ENCODE results near the gene FBXO36.

GRCh38 chr2:229971298-229971790, 49.0 kb downstream of the FBXO36 start:
- TF ChIP-seq CTCF (IDR thresholded peaks at IDR 0.05; ENCODE audit: low read depth, low read length), result no peak
- no peak for TF ChIP-seq MAX (IDR thresholded peaks at IDR 0.05; ENCODE audit: low read depth, low read length)
